Activated CD8-positive, alpha-beta memory T cell treated with anti-CD3 and anti-CD28 coated beads, Interleukin-2, amount 50 U/mL, for 24 hours (primary cell): ENCODE results near the gene JAML.

Source experiments
- DNase-seq: peaks from one replicate; pipeline ENCODE4 v3.0.0-alpha.2; 2020; ENCODE audit errors: extremely low read depth

The JAML gene

DNA sequence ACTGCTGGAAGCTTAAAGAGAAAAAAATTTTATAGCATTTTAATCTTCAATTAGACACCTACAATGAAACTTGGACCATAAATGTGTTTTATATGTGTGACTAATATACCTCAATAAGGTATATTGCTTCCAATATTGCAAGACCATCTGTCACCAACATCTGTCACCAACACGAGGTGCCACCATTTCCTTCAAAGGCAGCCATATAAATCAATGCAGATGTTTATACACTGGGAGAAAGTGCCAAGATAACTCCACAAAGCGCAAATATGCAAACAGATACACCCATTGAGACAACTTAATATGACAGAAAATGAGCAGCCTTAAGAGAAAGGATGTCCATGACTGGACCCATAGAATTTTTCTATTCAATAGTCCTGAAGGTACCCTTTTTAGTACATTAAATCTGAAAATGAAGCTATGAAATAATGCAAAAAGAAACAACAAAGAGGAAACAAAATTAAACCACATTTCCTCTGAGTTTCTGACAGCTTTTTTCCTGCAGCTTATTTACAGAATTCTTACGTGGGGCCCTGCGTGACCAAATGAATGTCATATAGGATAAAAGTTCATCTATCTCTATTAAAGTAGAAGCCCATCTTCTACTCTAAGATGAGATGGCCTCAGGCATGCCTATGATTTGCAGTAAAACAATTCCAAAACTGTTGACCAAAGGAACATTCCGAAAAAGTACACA is 14.8 kb upstream of the JAML start:
- DNase-seq: no peak

DNA sequence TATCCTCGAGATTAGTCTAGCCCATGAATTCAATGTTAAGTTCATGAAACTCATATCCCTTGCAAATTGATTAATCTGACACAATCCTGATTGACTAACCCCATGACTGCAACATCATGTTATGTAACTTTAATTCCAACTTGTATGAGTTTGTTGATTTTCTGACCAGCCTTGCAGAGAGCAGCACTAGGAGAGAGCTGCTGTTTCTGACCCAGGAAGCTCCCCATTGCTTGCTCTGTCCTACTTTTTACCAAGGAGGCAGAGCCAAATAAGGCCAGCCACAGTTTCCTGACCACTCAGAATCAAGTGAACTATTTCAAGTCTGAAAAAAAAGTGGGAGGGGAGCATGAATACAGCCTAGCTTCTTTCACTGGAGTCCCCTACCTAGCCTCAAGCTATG is 14.1 kb upstream of the JAML start:
- no peak for DNase-seq

DNA sequence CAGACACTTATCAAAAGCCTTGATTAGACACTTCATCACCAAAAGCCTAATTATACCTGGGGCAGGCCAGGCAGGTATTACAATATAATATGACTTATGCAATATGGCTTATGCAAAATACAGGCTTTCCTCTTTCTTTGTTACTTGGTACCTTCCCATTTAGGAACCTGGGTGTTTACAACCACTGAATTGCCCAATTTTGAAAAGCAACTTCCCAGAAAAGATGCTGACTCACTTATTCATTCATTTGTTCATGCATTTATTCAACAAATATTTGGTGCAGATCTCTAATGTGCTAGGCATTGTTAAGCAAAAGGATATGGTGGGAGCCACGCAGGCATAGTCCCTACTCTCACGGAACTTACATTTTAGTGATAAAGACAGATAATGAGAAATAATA is 13.6 kb upstream of the JAML start:
- DNase-seq: no peak

DNA sequence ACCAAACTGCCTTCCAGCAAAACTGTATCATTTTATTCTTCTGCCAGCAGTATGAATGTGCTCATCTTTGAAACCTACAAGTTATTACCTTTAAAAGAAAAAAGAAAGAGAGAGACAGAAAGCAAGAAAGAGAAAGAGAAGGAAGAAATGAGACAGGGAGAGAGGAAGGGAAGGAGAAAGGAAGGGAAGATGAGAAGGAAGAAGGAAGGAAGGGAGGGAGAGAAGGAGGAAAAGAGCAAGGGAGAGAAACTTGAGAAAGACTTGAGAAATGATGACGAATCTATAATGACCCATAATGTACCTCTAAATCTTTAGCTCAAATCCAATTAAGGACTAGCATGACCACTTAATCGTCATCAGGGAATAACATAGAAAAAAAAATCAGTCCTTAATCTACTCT is 11.4 kb upstream of the JAML start:
- no peak for DNase-seq

DNA sequence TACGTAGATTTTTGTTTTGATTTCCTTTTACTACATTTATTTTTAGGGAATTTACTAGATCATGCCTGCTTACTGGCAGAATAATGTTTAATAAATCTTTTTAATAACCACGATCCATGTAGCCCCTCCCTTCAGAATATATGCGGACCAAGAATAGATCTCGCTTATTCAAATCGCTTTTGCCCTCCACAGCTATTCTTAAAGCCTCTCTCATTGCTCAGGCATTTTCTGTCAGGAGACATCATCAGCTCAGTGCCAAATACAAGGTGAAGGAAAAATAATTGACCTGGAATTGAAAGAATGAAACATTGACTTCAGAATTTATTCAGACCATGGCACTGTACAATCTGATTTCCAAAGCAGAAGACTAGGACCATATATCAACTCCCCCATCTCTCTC is 10.0 kb upstream of the JAML start:
- no peak for DNase-seq

DNA sequence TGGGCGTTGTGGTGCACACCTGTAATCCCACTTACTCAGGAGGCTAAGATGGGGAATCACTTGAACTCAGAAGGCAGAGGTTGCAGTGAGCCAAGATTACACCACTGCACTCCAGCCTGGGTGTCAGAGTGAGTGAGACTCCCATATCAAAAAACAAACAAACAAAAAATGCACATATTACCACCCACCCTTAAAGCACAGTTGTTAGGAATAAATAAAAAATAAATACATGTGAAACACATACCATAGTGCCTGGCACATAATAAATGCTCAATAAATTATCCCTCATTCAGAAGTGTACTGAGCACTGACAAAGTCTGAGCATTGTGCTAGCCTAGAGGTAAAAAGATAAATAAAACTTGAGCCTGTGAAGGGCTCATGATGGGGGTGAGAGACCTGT is 9.0 kb upstream of the JAML start:
- DNase-seq: no peak

DNA sequence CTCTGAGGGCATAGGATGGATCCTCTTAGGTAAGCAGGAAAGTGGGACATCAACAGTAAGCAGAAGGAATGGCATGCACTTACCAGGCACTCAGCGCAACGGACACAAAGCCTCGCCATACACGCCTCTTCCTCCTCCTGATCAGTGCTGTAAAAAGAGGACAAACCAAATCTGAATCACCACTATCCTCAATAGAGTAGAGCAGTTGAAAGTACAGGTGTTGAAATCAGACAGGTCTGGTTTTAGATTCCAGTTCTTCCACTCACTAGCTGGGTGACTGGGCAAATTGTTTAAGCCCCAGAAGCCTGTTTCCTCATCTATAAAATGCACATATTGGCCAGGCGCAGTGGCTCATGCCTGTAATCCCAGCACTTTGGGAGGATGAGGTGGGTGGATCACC is 8.6 kb upstream of the JAML start:
- DNase-seq: no peak

DNA sequence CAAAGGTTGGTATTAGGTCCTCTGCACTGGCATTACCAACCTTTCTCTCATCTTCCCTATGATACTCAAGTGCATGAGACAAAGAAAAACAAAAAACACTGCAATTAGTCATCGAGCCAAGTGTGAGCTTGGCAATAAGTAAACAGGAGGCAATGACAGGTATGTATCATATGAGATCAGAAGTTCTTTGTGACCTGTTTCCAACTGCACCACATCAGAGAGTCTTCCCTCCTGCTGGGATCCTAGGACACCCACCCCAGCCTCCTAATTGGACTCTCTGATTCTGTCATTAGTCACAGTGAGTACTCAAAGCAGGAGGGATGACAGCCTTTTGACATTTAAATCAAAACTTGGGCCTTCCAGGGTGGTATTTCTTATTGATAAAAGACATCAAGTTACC is 7.8 kb upstream of the JAML start:
- no peak for DNase-seq

DNA sequence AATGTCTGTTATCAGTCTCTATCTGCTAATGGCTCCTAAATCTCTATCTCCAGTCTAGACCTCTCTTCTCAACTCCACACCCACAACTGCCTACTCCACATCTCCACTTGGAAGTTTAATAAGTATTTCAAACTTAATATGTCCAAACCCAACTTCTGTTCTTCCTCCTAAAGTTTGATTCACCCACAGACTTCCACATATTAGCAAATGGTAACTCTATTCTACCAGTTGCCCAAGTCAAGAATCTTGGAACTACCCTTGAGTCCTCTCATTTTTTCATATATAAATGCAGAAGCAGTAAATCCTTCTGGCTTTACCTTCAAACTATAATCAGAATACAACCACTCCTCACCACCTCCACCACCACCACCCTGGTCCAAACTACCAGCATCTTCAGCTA is 6.7 kb upstream of the JAML start:
- DNase-seq: no peak

DNA sequence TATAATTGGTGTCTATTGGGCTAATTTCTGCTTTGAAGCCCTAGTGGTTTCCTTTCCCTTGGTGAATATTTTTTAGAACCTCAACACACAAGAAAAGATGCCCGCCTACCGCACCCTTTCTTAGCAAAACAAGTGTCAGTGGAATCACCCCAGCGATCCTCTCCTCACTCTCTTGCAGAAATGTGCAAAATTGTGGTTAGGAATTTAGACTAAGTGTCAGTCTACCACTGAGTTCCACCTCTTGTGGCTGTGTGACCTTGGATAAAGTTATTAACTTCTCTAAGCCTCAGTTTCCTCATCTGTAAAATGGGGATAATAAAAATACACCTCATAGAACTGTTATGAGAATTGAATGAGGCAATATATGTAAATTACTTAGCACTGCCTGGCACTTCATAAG is 5.3 kb upstream of the JAML start:
- DNase-seq: no peak

DNA sequence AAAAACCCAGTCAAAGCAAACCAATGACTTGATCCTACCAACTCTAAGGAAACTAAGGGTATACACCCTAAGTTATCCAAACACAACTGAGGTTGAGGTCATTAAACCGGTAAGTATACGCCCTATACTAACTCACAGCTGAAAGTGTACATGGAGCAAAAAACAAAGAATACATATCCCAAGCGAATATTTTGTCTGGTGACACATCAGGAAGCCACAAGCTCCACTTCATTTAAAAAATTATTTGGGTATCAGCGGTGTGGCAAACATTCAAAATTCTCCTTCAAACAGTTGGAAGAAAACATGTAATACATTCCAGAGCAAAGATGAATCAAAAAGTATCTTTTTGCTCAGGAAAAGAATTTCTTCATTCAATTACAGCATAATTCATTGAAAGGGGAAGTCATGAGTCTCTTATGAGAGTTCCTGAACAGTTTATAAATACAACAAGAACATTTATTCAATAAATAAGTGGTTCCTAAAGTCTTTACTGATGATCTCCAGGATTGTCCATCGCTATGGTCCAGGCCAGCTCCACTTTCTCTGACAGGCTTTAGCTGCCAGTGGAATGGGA is 4.5 kb upstream of the JAML start:
- no peak for DNase-seq

DNA sequence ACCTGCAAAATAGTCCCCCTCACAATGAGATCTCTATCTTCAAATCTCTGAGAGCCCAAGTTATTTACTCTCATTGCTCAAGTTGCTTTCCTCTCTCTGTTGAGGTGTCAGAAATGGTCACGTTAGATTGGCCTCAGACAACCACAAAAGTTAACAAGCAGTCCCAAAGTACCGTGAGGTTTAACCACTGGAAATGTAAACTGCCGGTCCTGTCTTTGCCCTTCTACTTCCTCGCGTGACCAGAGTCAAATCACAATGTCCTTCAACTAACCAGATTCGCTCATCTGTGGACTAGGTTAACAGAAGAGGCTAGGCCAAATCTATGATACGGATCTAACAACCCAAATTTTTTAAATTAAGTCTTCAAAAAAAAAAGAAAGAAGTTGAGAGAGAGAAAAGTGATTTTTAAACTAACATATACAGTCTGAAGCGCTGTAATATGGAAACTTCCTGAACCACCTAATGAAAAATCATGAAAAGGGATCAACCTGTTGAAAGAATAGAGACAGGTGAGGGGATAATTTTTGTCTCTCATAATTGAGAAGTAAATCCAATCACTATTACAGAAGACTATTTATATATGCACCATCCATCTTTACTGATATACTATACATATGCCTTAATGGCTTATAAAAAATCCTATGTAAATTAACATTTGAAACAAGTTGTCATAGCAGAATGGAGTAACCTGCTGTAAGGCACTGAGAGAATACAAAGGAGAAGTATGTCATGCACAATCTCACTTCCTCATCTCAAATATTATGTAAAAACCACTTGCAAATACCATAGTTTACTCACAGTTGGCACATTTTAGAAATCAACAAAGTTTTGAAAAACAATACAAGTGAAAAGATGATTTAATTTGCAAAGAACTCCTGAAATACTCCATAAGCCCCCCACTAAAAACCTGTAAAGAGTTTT is 3.3 kb upstream of the JAML start:
- DNase-seq: no peak

DNA sequence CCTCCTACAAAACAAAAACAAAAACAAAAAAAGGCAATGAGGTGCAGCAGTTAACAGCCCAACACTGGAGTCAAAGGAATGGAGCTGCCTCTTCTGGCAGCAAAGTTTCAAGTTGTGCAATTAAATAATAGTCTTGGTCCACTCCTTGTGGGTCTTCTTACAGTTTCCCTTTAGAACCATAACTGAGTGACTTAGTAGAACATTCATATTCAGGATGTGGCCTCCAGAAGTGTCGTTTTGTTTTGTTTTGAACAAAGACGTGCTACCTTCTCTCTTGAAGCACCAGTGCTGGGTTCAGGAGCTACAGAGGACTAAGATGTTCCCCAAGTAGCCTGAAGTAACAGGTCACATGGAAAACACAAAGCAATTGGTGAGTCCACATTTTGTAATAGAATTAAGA is 2.0 kb upstream of the JAML start:
- no peak for DNase-seq

DNA sequence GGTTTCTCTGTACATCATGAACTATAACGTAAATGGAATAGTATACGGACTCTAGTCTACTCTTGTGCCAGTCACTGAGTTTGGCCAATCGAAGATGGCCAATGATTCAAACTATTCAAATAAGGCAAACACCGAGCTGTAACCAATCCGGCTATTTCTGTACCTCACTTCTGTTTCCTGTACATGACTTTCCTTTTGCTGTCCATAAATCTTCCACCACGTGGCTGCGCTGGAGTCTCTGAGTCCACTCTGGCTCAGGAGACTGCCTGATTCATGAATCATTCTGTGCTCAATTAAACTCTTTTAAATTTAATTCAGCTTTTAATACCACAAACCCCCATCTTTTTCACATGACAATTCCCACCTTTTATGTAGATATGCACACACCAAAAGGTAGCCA is 1.5 kb upstream of the JAML start:
- no peak for DNase-seq

DNA sequence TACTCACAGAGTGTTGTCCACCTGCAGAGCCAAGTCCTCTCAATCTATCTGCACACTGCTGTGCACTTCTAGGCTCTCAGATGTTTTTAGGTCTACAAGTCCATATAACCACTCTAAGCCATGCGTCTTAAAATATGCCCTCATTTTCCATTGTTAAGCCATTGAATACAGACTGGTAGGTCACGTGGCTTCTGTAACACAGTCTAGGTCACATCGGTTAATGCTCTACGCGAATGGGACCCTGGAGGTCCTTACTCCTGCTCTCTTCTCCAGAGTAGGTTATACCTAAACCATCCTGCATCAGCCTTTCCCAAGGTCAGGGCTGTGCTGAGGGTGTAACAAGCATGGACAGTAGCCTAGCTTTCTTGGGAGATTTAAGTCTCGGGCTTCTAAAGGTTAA is 819 bp downstream of the JAML start:
- no peak for DNase-seq

DNA sequence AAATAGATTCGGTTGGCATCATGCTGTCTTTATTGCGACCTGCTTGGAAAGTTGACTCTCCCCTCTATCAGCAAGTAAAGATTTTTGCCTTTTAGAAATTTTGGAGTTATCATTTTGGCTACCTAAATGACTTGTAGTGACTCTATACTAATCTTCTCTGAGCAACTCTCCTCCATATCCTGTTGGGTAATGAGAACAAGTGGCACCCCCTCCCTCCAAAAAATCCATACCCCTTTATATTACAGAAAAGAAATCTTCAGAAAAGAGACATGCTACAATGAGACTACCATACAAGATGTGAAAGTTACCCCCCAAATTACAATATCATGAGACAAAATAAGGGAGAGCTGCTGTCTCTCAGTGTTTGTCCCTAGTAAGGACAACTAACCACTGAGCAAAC is 1.2 kb downstream of the JAML start:
- DNase-seq: no peak

DNA sequence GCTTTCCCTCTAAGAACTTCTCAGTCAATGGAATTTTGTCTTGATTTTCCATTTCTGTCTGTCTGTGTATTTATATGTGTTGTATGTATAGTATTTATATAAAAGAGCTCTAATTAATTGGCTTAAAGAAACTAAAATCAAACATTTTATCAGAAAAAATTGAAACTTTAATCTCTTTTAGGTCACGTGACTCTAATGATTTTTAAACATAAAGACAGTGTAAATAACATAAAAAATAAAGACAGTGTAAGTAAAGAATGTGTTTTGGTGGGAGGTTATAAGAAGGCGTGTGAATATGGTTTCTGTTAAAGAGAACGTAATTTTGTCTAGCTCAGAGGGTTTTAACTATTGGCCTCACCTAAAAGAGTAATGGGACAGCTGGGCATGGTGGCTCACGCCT is 2.4 kb downstream of the JAML start:
- no peak for DNase-seq

DNA sequence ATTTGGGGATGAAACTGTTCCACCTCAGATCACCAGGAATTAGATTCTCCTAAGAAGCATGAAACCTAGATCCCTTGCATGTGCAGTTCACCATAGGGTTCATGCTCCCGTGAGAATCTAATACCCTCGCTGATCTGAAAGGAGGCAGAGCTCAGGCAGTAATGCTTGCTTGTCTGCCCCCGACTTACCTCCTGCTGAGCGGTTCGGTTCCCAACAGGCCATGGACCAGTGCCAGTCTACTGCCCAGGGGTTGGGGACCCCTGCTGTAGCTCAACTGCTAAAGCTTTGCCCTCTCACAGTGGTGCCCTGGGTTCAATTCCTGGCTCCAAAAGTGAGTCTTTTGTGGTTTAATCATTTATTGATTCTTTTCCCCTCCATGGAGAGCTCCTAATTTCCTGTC is 3.4 kb downstream of the JAML start:
- no peak for DNase-seq

DNA sequence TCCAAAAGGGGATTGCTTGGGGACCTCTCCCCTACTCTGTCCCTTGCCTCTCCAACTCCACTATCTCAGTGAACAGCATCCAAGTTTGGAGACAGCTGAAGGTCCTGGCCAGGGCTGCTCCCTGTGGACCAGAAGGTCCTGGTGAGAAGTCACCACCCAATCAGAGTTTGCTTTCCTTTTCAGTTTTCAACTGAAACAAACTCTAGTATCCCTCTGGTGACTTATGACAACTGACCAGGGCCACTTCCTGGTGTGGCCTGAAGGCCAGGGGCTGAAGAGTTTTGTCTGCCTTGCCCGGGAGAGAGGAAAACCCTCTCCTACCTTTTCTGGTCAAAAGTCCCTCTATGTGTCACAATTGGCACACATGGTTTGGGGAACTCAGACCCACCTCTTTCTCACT is 5.1 kb downstream of the JAML start:
- DNase-seq: no peak

DNA sequence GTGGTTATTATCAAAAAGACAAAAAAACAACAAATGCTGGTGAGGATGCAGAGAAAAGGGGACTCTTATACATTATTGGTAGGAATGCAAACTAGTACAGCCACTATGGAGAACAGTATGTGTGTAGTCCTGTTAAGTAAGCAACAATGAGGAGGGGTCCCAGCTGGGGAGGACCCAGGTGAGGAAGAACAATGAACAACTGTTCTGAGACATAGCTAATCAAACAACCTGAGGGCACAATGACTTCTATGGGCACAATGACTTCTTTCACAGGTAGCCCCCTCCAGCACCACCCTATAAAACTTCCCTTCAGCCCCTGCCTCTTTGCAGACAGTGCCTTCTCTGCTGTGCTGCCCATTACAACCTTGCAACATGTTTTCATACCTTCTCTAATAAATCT is 5.6 kb downstream of the JAML start:
- no peak for DNase-seq

DNA sequence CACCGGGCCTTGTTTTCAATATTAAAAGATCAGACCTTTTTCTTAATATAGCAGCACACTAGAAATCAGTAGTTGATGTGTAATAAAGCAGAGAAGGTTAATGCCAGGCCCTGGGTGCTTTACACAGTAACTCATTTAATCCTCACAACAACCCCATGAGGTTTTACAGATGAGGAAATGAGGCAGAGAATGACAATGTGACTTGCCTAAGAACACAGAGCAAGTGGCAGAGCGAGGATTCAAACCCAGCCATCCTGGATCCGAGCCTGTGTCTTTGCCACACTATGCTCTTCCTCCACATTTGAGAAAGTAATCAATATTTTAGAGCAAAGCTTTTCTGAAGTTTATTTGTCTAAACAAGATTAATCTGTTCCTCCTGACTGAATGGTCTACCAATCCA is 7.2 kb downstream of the JAML start:
- no peak for DNase-seq

DNA sequence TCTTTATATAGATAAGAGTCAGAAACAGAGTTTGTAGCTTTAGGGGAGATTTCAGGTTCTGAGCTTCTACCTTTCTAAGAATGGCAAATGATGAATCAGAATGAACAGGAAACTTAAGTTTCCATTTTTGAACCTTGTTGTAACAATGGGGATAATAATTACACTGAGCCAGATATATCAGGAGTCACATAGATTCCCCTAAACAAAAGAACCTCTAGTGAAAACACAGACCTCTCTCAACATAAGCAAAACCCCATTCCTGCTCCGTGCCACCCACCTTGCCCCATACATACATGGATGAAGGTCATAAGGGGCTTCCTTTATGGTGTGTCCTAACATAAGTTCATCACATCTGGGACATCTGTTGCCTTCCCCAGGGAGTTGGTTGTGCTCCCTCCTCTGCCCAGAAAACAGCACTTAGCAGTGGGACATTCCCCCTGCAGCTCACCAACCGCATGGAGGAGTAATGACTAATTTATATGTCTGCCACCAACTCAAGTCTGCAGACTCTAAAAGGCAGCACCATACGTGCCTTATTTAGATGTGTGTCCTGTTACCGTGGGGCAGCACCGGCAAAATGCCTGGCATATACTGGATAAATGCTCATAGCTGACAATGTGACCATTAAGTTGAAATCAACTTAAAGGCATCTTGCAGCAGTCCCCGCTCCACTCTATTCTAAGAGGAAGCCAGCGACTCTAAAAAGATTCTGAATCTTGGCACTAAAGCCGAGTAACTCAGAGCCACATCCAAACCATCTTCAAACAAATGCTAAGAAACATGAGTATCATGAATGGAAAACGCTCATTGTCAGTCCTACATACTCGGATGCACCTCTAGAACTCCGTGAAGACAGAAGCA is 8.0 kb downstream of the JAML start:
- DNase-seq: peak; percentile 34
